HepG2 (cell line): ENCODE data around the gene CNOT8. TPM values are rescaled to one million over a fixed set of nuclear protein-coding genes. Genes with fewer than 3 reads are reported as not detected.

Experiments used
- CEBPB ChIP-seq: IDR thresholded peaks from 2 replicates; pipeline ENCODE4 v1.6.1; 2011; ENCODE audit warnings: low read depth, low read length, improper control_type of control experiment, borderline replicate concordance
- SALL2 ChIP-seq: sonication (generic); formaldehyde crosslinking; IDR thresholded peaks from 2 replicates; pipeline ENCODE4 v1.8.1; 2023; ENCODE audit warnings: mild to moderate bottlenecking, missing genetic modification reagents, inconsistent platforms
- SATB2 ChIP-seq: sonication (generic); formaldehyde crosslinking; IDR thresholded peaks from 2 replicates; pipeline ENCODE4 v1.5.0; 2020; ENCODE audit warnings: missing genetic modification reagents
- SOX5 ChIP-seq: IDR thresholded peaks from 2 replicates; pipeline ENCODE4 v1.6.1; 2016; ENCODE audit warnings: borderline replicate concordance
- TCF7 ChIP-seq: sonication (generic); IDR thresholded peaks from 2 replicates; pipeline ENCODE4 v1.6.1; 2016; ENCODE audit warnings: antibody characterized with exemption, low read depth
- TEAD3 ChIP-seq: optimal IDR thresholded peaks from 2 replicates; pipeline ENCODE3; 2016; ENCODE audit warnings: borderline replicate concordance
- ZFP62 ChIP-seq: sonication (generic); formaldehyde crosslinking; IDR thresholded peaks from 2 replicates; pipeline ENCODE4 v1.4.0; 2020; ENCODE audit warnings: missing genetic modification reagents
- ZFP90 ChIP-seq: sonication (generic); formaldehyde crosslinking; IDR thresholded peaks from 2 replicates; pipeline ENCODE4 v1.8.0; 2022; ENCODE audit warnings: missing genetic modification reagents, mild to moderate bottlenecking, inconsistent platforms, borderline replicate concordance
- ZNF205 ChIP-seq: IDR thresholded peaks from 2 replicates; pipeline ENCODE4 v1.6.1; 2018; ENCODE audit warnings: missing biosample characterization, missing genetic modification reagents
- ZNF615 ChIP-seq: sonication (generic); formaldehyde crosslinking; IDR thresholded peaks from 2 replicates; pipeline ENCODE4 v1.5.0; 2020; ENCODE audit warnings: mild to moderate bottlenecking, missing genetic modification reagents, borderline replicate concordance
- ZNF850 ChIP-seq: sonication (generic); formaldehyde crosslinking; conservative IDR thresholded peaks from 2 replicates; pipeline ENCODE4 v1.9.0; 2021; ENCODE audit warnings: mild to moderate bottlenecking, missing genetic modification reagents
- ZZZ3 ChIP-seq: sonication (generic); formaldehyde crosslinking; IDR thresholded peaks from 2 replicates; pipeline ENCODE4 v1.4.0; 2020; ENCODE audit warnings: missing genetic modification reagents, mild to moderate bottlenecking, borderline replicate concordance
- polyA plus RNA-seq, 8 experiments: library from polyadenylated mRNA; depleted of rRNA in 3 of 8; stranded (reverse) in 7 of 8; unstranded in 1 of 8; fragments of >200 nt; fragmentation: Illumina TruSeq in 4 of 8; extraction: Trizol in 4 of 8; gene quantifications; 2 replicates each; pipeline versions ENCODE4 v1.2.1 to v1.2.3, GENCODE V29; 2011 to 2016; ENCODE audit warnings: low read depth in 4 of 8, missing spikeins in 1 of 8, mixed read lengths in 1 of 8; ENCODE audit not compliant: insufficient read depth in 1 of 8
- total RNA-seq, 5 experiments: library from RNA; depleted of rRNA; stranded (reverse); fragments of >200 nt; fragmentation: Illumina TruSeq; extraction: Trizol; gene quantifications; 2 replicates each; pipeline ENCODE4 v1.2.3, GENCODE V29; 2016; ENCODE audit warnings: low read depth in 1 of 5
- TF ChIP-seq, protein P1 (sequence below): IDR thresholded peaks from 2 replicates; pipeline ENCODE4 v1.6.1; 2016; ENCODE audit warnings: missing genetic modification reagents, missing compliant biosample characterization
- TF ChIP-seq, protein P2 (sequence below): sonication (generic); formaldehyde crosslinking; IDR thresholded peaks from 2 replicates; pipeline ENCODE4 v1.8.1; 2022; ENCODE audit warnings: mild to moderate bottlenecking, missing genetic modification reagents
- TF ChIP-seq, protein P3 (sequence below): IDR thresholded peaks from 2 replicates; pipeline ENCODE4 v1.6.1; 2012; ENCODE audit warnings: low read length, improper control_type of control experiment
- TF ChIP-seq, protein P4 (sequence below): sonication (generic); formaldehyde crosslinking; IDR thresholded peaks from 2 replicates; pipeline ENCODE4 v1.5.1; 2020; ENCODE audit warnings: missing genetic modification reagents, mild to moderate bottlenecking, borderline replicate concordance
- TF ChIP-seq, protein P5 (sequence below): sonication (generic); formaldehyde crosslinking; IDR thresholded peaks from 2 replicates; pipeline ENCODE4 v1.4.0; 2020; ENCODE audit warnings: mild to moderate bottlenecking, missing genetic modification reagents
- TF ChIP-seq, protein P6 (sequence below): sonication (generic); formaldehyde crosslinking; IDR thresholded peaks from 2 replicates; pipeline ENCODE4 v1.5.0; 2020; ENCODE audit warnings: missing genetic modification reagents
- TF ChIP-seq, protein P7 (sequence below): sonication (generic); formaldehyde crosslinking; IDR thresholded peaks from 2 replicates; pipeline ENCODE4 v1.4.0; 2020; ENCODE audit warnings: missing genetic modification reagents

Gene CNOT8
- total and polyA plus RNA-seq, 2 of the 13 experiments (the other 11 are each of a cell fraction or from before 2014, with no cell fraction given), result 37.1 to 74.9 TPM

DNA sequence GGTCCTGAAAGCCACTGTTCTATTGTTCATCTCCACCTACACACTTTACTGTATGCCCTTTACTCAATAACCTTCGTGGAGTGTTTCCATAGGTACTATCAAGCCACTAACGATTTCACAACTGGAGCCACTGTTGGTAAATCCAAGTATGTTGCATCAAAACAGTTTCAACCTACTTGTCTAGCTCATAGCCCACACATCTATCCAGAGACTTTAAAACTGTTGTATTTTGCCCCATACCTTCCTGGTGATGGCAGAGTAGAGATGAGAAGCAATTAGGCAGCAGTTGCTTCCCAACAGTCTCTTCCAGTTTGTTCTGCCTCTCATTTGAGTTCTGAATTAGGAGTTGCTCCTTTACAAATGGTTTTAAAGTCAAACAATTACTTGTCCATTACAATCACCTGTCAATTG, 8.6 kb upstream of the CNOT8 start (continued):
- TF ChIP-seq, protein P1, sequence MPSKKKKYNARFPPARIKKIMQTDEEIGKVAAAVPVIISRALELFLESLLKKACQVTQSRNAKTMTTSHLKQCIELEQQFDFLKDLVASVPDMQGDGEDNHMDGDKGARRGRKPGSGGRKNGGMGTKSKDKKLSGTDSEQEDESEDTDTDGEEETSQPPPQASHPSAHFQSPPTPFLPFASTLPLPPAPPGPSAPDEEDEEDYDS, result no peak
- TF ChIP-seq, protein P2, sequence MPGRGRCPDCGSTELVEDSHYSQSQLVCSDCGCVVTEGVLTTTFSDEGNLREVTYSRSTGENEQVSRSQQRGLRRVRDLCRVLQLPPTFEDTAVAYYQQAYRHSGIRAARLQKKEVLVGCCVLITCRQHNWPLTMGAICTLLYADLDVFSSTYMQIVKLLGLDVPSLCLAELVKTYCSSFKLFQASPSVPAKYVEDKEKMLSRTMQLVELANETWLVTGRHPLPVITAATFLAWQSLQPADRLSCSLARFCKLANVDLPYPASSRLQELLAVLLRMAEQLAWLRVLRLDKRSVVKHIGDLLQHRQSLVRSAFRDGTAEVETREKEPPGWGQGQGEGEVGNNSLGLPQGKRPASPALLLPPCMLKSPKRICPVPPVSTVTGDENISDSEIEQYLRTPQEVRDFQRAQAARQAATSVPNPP (CRISPR knock-in tag), result peak; percentile 11; the same call in 1 of the 2 replicates
- TF ChIP-seq, protein P3, sequence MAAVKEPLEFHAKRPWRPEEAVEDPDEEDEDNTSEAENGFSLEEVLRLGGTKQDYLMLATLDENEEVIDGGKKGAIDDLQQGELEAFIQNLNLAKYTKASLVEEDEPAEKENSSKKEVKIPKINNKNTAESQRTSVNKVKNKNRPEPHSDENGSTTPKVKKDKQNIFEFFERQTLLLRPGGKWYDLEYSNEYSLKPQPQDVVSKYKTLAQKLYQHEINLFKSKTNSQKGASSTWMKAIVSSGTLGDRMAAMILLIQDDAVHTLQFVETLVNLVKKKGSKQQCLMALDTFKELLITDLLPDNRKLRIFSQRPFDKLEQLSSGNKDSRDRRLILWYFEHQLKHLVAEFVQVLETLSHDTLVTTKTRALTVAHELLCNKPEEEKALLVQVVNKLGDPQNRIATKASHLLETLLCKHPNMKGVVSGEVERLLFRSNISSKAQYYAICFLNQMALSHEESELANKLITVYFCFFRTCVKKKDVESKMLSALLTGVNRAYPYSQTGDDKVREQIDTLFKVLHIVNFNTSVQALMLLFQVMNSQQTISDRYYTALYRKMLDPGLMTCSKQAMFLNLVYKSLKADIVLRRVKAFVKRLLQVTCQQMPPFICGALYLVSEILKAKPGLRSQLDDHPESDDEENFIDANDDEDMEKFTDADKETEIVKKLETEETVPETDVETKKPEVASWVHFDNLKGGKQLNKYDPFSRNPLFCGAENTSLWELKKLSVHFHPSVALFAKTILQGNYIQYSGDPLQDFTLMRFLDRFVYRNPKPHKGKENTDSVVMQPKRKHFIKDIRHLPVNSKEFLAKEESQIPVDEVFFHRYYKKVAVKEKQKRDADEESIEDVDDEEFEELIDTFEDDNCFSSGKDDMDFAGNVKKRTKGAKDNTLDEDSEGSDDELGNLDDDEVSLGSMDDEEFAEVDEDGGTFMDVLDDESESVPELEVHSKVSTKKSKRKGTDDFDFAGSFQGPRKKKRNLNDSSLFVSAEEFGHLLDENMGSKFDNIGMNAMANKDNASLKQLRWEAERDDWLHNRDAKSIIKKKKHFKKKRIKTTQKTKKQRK, result no peak
- TF ChIP-seq ZNF205 (CRISPR knock-in tag) (no peak), SALL2 (CRISPR knock-in tag) (no peak), ZNF850 (CRISPR knock-in tag) (no peak), SATB2 (CRISPR knock-in tag) (no peak), CEBPB (peak; percentile 83), ZFP90 (no peak), ZZZ3 (no peak), SOX5 (CRISPR knock-in tag) (no peak), TEAD3 (CRISPR knock-in tag) (peak; percentile 89), ZFP62 (no peak), TCF7 (no peak), ZNF615 (CRISPR knock-in tag) (no peak)
- TF ChIP-seq, protein P4, sequence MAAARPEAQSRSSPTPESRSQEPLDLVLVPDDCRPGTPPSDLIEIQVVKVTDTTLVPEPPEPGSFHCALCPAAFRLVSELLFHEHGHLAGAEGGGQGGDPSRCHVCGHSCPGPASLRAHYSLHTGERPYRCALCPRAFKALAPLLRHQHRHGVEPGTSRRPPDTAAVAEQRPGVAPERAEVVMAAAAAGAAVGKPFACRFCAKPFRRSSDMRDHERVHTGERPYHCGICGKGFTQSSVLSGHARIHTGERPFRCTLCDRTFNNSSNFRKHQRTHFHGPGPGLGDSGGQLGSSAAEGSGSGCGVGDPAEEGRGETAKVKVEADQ (CRISPR knock-in tag), result no peak
- TF ChIP-seq, protein P5, sequence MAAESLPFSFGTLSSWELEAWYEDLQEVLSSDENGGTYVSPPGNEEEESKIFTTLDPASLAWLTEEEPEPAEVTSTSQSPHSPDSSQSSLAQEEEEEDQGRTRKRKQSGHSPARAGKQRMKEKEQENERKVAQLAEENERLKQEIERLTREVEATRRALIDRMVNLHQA (CRISPR knock-in tag), result no peak
- TF ChIP-seq, protein P6, sequence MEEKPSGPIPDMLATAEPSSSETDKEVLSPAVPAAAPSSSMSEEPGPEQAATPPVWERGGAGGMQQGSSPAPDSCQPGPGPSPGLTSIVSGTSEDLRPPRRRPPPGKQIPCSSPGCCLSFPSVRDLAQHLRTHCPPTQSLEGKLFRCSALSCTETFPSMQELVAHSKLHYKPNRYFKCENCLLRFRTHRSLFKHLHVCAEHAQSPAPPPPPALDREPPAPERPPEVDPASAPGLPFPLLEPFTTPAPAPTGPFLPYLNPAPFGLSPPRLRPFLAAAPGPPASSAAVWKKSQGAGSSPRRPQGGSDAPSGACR (CRISPR knock-in tag), result 0 out of 2 replicates have a peak, but pooled peaks have one; percentile 9
- TF ChIP-seq, protein P7, sequence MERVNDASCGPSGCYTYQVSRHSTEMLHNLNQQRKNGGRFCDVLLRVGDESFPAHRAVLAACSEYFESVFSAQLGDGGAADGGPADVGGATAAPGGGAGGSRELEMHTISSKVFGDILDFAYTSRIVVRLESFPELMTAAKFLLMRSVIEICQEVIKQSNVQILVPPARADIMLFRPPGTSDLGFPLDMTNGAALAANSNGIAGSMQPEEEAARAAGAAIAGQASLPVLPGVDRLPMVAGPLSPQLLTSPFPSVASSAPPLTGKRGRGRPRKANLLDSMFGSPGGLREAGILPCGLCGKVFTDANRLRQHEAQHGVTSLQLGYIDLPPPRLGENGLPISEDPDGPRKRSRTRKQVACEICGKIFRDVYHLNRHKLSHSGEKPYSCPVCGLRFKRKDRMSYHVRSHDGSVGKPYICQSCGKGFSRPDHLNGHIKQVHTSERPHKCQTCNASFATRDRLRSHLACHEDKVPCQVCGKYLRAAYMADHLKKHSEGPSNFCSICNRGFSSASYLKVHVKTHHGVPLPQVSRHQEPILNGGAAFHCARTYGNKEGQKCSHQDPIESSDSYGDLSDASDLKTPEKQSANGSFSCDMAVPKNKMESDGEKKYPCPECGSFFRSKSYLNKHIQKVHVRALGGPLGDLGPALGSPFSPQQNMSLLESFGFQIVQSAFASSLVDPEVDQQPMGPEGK (CRISPR knock-in tag), result no peak
